ENCODE data around the gene PHB1.
"Not testable (repeated sequence)": the region's sequence is repeated elsewhere in the genome, so short reads cannot be mapped to it uniquely, and the experiment has no call there.

PHB1 gene

DNA sequence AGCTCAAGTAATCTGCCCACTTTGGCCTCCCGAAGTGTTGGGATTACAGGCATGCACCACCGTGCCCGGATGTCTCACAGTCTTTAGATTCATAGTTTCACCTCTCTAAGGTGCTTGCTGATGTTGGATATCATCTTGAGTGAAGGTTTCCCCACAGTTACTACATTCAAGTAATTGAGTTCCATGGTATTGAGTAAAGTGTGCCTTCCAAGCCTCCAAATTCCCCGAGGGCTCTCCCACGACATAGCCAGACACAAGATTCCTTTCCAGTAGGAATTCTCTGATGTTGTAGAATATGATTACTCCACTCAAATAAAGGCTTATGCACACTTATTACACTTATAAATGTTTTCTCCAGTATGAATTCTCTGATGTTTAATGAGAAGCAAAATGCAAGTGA lies 36.4 kb downstream of the PHB1 start:
- DNase-seq (ENCODE audit: low read depth), result no peak

DNA sequence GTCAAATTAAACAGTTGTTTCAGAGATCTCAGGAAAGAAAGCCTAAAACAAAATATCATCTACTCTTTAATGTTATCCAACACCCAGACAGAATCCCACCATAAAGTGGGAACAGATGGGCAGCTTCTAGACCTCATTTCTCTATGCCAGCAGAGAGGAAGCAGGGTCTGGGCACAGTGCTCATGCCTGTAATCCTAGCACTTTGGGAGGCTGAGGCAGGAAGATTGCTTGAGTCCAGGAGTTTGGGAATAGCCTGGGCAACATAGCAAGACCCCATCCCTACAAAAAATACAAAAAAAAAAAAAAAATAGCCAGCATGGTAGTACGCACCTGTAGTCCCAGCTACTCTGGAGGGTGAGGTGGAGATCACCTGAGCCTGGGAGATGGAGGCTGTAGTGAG lies 39.1 kb downstream of the PHB1 start:
- DNase-seq (ENCODE audit: low read depth), result no peak

DNA sequence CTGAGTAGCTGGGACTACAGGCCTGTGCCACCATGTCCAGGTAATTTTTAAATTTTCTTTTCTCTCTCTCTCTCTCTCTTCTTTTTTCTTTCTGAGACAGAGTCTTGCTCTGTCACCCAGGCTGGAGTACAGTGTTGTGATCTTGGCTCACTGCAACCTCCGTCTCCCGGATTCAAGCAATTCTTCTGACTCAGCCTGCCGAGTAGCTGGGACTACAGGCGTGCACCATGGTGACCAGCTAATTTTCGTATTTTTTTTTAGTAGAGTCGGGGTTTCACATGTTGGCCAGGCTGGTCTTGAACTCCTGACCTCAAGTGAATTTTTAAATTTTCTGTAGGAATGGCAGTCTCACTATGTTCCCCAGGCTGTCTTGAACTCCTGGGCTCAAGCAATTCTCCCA lies 41.6 kb downstream of the PHB1 start:
- DNase-seq (ENCODE audit: low read depth), result no peak

DNA sequence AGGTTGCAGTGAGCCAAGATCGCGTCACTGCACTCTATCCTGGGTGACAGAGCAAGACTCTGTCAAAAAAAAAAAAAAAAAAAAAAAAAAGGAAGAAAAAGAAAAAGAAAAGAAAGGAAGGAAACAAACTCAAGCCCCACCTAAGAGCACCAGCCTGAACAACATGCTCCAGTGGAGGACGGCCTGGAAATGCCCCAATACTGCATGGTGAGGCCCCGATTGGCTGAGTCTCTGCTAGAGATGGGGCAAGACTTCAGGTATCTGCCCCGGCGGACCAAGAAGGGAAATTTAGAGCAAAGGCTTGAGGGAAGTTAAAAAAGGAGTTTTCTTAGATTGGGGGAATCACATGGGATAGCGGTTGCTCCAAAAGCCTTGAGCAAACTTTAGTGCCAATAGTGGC lies 42.3 kb downstream of the PHB1 start:
- DNase-seq (ENCODE audit: low read depth), result no peak

DNA sequence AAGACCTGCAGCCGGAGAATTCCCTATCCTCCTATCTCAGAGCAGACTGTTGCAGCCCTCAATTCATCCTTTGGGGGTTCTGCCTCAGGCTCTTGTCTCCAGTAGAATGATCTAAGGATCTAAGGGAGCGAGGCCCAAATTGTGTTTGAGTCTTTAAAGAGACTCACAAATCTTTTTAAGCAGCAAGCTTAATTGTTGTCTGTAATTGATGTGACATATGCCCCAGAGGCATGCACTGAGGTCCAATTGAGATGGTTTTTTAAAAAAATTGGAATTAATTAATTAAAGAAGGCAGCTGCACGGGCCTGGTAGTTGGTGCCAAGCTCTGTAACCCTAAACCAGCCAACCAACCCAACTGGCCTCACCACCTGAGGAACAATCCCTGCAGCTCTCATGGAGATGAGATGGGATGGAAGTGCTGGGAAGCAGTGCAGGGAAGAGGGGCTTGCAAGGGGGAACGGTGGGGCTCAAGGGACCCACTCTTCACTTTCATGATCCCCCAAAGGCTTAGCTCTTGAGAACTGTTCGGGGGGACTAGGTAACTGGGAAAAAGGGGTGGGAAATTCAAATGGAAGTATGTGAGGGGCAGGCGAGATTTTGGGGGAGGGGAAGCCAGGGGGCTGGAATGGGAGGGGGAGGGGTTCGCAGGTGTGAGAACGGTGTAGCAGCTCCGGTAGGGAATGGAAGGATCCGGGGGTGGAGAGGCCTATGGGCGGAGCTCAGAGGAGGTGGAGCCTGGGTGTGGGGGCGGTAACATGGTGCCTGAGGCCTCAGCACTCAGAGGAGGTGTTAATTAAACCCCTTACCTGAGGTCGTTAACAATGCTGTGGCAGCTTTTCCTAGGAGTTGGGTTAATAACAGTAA lies 43.5 kb downstream of the PHB1 start:
- no peak for DNase-seq (ENCODE audit: low read depth)

DNA sequence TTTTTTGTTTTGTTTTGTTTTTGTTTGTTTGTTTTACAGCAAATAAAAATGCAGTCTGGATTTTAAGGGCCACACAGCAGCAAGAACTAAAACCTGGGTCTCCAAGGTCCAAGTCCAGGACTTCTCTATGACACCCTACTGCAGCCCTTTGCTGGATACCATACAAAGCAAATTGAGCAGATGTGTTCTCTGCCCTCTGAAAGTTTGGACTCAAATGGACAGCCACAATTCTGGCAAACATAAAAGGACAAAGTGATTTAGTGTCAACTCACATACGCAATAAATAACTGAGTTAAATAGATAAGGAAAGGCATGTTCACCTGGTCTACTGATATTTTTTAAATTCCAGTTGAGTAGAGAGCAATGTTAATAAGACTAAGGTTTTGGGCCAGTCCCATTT lies 44.9 kb downstream of the PHB1 start:
- no peak for DNase-seq (ENCODE audit: low read depth)

DNA sequence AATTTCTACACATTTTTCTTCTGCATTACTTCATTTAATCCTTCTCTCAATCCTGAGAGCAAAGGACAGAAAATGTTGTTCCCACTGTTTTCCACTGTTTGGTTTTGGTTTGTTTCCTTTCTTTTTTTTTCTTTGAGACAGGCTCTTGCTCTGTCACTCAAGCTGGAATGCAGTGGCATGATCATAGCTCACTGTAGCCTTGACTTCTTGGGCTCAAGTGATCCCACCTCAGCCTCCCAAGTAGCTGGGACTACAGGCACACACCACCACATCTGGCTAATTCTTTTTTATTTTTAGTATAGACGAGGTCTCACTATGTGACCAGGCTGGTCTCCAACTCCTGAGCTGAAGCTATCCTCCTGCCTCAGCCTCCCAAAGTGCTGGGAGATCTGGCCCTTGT lies 45.6 kb downstream of the PHB1 start:
- no peak for DNase-seq (ENCODE audit: low read depth)

DNA sequence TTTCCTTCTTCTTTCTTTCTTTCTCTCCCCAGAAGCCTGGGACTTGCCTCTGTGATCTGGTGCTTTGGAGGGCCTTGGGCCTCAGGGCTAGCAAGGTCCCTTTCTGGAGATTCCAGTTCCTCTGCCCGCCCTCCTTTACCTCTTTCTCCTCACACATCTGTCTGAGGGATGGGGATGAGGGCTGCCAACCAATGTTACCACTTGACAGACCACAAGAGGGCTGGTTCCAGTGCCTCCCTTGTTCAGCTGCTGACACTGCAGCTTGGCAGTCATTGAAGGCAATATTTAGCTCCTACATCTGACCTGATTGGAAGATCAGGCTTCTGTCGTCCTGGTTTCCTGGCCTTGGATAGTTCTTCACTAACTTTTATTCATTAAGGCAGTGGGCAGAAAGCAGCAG lies 49.0 kb downstream of the PHB1 start:
- no peak for DNase-seq (ENCODE audit: low read depth)

DNA sequence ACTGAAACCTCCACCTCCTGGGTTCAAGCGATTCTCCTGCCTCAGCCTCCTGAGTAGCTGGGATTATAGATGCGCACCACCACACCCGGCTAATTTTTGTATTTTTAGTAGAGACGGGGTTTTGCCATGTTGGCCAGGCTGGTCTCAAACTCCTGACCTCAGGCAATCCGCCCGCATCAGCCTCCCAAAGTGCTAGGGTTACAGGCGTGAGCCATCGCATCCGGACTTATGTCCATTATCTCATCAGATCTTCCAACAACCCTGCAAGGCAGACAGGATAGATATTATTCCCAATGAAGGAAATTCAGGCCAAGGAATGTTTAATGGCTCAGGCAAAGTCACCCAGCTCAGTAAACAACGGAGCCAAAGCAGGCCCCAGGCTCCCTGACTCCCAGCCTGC lies 49.6 kb downstream of the PHB1 start:
- DNase-seq (ENCODE audit: low read depth), result not testable (repeated sequence)

DNA sequence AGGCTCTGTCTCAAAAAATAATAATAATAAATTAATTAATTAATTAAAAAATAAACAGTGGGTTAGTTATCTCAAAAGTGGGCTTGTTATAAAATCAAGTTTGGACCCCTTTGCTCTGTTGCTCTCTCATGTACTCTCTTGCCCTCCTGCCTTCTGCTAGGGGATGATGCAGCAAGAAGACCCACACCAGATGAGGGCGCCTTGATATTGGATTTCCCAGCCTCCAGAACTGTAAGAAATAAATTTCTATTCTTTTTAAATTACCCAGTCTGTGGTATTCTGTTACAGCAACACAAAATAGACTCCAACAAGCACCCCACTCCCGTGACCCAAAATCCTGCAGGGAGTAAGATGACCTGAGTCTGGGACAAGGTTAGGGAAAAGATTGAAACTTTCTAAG lies 50.6 kb downstream of the PHB1 start:
- DNase-seq (ENCODE audit: low read depth), result no peak

DNA sequence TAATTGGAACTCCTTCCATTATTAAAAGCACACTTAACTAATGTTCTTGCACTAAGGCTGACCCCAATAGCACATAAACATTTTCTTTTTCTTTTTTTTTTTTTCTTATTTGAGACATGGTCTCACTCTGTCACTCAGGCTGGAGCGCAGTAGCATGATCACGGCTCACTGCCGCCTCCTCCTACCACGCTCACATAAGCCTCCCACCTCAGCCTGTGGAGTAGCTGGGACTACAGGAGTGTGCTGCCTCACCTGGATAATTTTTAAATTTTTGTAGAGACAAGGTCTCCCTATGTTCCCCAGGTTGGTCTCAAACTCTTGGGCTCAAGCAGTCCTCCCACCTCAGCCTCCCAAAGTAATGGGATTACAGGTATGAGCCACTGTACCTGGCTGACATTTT lies 51.4 kb downstream of the PHB1 start:
- no peak for DNase-seq (ENCODE audit: low read depth)

DNA sequence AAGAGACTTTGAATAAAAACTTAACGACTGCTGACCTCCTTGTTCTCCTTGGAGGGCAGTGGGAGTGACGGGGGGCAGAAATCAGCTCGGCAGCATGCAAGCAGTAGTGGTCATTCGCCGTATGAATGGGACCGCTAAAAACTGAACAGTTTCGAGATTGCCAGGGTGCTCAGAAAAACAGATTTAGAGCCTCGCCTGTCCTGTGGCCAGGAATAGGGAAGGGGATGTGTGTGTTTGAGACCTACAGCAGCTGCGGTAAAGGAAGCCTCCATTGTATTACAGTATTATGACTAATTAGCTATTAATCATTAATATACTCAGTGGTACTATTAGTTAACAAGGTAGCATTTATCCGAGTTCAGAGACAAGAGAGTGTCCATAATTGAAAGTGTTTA lies 52.0 kb downstream of the PHB1 start:
- DNase-seq (ENCODE audit: low read depth), result no peak

DNA sequence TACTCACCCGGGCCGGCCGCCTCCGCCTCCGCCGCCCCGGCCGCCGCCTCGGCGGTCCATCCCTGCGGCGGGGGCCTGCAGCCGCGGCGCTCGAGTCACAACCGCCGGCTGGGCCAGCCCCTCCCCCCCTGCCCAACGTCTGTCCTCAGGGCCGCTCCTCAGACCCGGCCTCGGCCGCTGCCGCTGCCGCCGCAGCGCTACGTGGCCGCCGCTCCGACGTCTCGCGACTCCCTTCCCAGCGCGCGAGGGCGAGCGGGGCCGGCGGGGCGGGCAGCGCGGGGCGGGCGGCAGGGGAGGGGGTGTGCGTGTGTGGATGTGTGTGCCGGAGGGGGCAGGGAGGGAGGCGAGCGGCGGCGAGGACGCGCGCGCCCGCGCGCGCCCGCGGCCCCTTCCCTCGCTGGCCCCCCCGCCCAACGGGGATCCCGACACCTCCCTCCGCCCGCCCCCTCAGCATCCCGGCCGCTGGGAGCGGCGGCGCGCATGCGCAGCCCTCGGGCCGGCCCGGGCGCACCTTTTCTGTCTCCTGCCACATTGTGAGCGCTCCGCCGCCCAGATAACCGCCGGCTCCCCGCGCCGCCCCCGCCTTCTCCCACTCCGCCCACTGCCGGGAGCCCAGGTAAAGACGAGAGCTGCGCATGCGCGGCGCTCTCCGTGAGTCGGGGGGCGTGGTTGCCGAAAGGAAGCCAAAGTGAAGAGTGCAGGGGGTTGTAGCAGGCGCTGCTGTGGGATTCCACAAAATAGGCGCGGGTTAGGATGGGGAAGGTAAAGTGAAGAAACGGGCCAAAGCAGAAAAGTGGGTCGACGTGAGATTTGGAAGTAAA lies 52.6 kb downstream of the PHB1 start, which contains the start of gene ZNF652:
Gene ZNF652 (minus strand): TSS at position 349 of the 821 bp plus-strand sequence. CDS start 44,525 bp downstream, outside the sequence.
- DNase-seq (ENCODE audit: low read depth), result peak; percentile 93

DNA sequence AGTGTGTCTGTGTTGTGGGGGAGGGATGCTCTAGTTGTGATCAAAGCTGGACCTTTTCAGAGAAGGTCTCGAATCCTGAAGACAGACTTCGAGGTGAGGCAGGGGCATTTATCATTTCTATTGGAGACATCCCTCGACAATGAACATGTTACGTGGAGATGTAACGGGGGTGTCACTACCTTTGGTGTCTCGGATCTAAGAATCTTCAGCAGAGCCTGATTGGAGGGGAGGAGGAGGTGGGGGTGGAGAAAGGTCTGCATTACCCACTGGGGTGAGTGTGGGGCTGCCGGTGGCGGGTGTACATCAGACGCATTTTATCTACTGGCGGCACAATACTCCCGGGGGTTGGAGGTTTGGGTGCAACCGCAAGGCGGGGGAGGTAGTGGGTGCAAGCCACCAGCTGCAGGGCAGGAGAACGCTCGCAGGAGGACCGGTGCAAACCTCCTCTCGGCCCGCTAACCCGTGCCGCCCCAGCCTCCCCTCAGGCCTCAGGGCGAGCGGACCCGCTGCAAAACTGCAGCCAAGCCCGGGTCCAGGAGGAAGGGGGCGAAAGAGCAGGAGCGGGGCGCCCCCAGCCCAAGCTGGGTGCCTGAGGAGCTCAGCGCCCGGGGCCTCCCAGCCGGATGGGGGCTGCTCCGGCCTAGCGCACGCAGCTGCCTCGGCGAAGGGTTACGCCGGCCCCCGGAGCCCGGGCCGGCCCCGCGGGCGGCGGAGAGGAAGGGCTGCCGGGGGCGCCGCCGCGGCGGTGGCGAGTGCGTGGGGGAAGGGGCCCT lies 53.4 kb downstream of the PHB1 start:
- DNase-seq (ENCODE audit: low read depth), result peak; percentile 67

DNA sequence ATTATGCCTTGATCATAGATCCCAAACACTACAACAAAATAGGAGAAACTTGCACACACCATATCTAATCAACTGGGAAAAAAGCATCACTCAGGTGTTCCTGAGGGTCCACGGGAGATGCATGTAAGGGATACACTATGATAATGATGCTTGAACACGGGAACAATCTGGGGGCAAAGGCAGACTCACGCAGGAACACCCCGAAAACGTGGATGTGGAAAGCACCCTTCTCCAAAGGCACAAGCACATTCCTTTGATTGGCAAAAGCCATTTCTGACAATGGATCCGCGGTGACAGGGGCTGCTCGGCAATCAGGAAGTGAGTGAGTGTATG lies 53.9 kb downstream of the PHB1 start:
- DNase-seq (ENCODE audit: low read depth), result peak; percentile 28

DNA sequence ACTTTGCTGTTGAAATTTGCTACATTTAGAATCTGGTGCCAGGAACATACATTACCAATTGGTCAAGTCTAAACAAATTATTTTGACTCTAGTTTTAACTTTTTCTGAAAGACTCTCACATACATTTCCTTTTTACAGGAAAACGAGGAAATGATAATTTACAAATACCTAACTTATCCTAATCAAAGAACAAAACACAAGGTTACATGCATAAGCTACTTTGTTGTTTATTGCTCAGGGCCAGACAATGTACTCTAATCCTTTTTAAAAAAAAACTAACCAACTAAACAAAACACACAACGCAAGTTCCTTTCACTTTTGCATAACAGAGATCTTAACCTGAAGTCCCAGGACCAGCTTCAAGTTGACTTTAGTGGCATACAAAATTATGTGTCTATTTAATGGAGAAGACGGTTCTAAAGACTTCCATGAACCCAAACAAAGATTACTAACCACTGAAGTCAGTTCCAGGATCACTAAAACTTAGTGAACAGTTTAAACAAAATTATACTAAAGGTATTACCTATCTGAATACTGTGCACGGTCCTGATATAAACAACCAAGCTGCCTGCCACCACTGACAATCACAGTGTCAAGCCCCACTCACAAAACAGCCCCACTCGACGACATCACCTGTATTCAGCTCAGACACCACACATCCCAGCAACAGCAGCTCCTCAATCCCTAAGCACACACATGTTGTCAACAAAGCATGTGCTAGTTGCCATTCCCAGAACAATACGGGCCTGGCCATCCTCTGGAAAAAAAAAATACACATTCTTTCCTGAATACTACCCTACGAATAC lies 54.5 kb downstream of the PHB1 start:
- no peak for DNase-seq (ENCODE audit: low read depth)

DNA sequence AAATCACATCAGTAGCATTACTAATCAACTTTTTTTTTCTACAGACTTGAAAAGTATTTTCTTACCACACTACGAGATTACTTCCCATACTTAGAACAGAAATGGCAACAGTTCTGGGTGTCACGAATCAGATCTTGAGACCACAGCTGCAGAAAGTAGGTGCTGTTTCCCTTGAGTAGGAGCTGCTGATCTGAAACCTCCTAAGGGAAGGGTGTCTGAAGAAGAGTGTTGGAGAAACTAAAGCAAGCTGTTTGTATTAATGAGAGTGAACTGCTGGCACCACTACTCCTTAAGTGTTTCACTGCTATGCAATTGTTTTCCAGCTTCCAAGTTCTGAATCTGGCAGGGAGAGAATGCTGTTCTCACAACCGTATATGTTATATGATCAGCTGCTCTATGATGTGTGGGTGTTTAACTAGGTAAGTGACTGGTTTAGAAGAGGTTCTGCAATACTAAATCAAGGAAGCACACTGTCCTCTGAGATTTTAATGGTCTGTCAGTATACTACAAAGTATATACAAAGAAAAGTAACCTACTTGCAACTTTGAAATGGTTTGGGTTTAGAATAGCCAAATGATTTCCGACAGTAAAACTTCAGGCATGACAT lies 55.9 kb downstream of the PHB1 start:
- DNase-seq (ENCODE audit: low read depth), result no peak

DNA sequence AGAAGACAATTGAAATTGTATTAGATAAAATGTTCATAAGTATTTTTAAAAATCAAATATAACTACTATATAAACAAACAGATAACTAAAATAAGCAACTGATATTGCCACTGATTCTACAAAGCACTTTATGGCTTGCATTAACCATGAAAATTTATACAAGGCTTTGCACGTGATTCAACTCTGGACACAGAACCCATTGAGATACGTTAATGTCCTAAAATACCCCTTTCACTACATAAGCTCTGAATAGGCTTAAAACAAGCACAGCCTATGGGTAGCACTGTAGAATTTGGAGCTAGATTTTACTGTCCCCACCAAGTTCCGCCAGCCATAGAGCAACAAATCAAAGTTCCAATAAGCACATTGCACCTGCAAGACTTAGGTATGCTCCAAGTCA lies 57.2 kb downstream of the PHB1 start:
- no peak for DNase-seq (ENCODE audit: low read depth)

DNA sequence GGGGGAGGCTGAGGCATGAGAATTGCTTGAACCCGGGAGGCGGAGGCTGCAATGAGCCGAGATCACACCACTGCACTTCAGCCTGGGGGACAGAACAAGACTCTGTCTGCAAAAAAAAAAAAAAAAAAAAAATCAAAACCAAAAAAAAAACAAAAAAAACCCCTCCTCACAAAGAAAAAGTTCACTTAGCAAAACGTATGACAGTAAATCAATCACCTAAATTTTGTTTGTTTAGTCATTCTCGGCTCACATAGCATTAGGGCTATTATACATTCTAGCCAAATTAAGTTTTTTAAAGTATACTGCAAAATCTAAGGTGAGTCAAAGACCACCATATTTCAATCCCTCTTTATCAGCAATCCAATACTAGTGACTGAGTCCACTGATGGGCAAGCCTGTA lies 58.4 kb downstream of the PHB1 start:
- no peak for DNase-seq (ENCODE audit: low read depth)
